Right lobe of liver (tissue), 4 donors: ENCODE data around the gene RMND1.

Experiments
- CTCF ChIP-seq, 4 donors: fragments of 200-600 bp in 3 of 4; fragments of 450-650 bp in 1 of 4; IDR thresholded peaks; one replicate each; pipeline versions ENCODE4 v1.5.1 to v1.8.0; 2016 to 2022; ENCODE audit warnings: antibody characterized with exemption in 4 of 4, mild to moderate bottlenecking in 2 of 4
- POLR2A ChIP-seq: fragments of 450-650 bp; IDR thresholded peaks from one replicate; pipeline ENCODE4 v1.6.1; 2017; ENCODE audit warnings: antibody characterized with exemption, mild to moderate bottlenecking
- donor health status: DM: no; HTN: no; CAD: no.
- donor health status: DM: no; HTN: no; CAD: no.
- donor health status: DM: no; HTN: yes; CAD: no.

GRCh38 chr6:151388997-151389617 is 62.8 kb downstream of the RMND1 start:
- TF ChIP-seq POLR2A (no peak), CTCF (IDR thresholded peaks at IDR 0.05) (no peak)
